Vagina (tissue), 2 donors: ENCODE data around the gene PTPN14. TPM values are rescaled to one million over a fixed set of nuclear protein-coding genes. Genes with fewer than 3 reads are reported as not detected.

Experiments
- DNase-seq, 2 donors: peaks; one replicate each; pipeline ENCODE4 v3.0.0-alpha.2; 2017; ENCODE audit errors: extremely low spot score in 2 of 2
- H3K27ac ChIP-seq: fragments of 200-600 bp; sonication (generic); one replicate; pipeline ENCODE4 v1.5.1; 2019
- H3K27me3 ChIP-seq: fragments of 200-600 bp; sonication (generic); one replicate; pipeline ENCODE4 v1.5.1; 2019
- H3K36me3 ChIP-seq, 2 donors: fragments of 200-600 bp; sonication (generic); one replicate each; pipeline ENCODE4 v1.5.1; 2017 to 2019
- H3K4me1 ChIP-seq: fragments of 200-600 bp; sonication (generic); one replicate; pipeline ENCODE4 v1.5.1; 2019
- H3K4me3 ChIP-seq, 2 donors: fragments of 200-600 bp; sonication (generic); 1 replicate in 1 of 2; 2 replicates in 1 of 2; pipeline ENCODE4 v1.5.1; 2016 to 2019
- H3K9me3 ChIP-seq: fragments of 200-600 bp; sonication (generic); one replicate; pipeline ENCODE4 v1.5.1; 2019
- CTCF ChIP-seq, 3 experiments: fragments of 450-650 bp in 2 of 3; fragments of 200-600 bp in 1 of 3; sonication (generic) in 1 of 3; IDR thresholded peaks; one replicate each; pipeline ENCODE4 v1.5.1; 2017 to 2019; ENCODE audit warnings: antibody characterized with exemption in 3 of 3, mild to moderate bottlenecking in 2 of 3, moderate library complexity in 2 of 3
- POLR2A ChIP-seq, 2 donors: fragments of 450-650 bp; IDR thresholded peaks; one replicate each; pipeline ENCODE4 v1.6.1; 2017; ENCODE audit warnings: antibody characterized with exemption in 2 of 2, mild to moderate bottlenecking in 2 of 2, moderate library complexity in 2 of 2
- POLR2AphosphoS5 ChIP-seq, 2 donors: sonication (generic); formaldehyde crosslinking; IDR thresholded peaks; one replicate each; pipeline ENCODE4 v1.9.0; 2017; ENCODE audit warnings: antibody characterized with exemption in 2 of 2, mild to moderate bottlenecking in 2 of 2, low read depth in 1 of 2; ENCODE audit not compliant: insufficient read depth in 1 of 2
- intact Hi-C: fragments of 100-400 bp; cut with DNase I; formaldehyde crosslinking; loops from one replicate; pipeline ENCODE4 v1.15.1; 2023
- total RNA-seq: library from RNA; depleted of rRNA; stranded (reverse); fragments of >200 nt; gene quantifications from one replicate; pipeline ENCODE4 v1.2.3, GENCODE V29; 2016

PTPN14 gene
- total RNA-seq, 1 donor from 2014 or later: 24.3 TPM

DNA sequence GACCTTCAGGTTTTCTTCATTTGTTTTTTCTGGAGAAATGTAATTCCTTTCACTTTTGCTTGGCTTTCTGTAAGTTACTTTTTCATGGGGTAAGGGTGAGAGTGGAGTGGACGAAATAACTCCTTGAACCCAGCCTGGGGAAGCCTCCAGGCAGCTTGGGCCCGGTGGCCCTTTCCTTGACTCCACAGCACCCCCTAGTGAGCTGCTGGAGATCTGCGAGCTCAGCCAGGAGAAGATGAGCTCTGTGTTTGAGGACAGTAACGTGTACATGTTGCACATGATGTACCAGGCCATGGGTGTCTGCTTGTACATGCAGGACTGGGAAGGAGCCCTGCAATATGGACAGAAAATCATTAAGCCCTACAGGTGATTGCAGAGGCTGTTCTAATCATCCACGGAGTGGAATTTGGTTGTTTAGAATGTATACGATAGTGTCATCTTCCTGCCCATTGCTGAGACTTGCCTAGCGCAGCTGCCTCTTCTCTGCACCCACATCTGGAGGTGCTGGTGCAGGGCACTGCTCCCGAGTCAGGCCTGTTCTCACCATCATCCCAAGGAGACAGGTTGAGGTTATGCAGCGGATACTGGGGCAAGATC lies 219.5 kb downstream of the PTPN14 start:
- TF ChIP-seq POLR2AphosphoS5 (IDR thresholded peaks at IDR 0.05; ENCODE audit: insufficient read depth in 1 of 2, low read depth in 1 of 2): no peak
- TF ChIP-seq CTCF (IDR thresholded peaks at IDR 0.05): peak in 1 of 3 experiments; percentile 50
- no peaks in the 10 kb centered on the region for H3K36me3 ChIP-seq
- peaks cover 18% of the 10 kb centered on the region for H3K4me1 ChIP-seq
- no peaks in the 10 kb centered on the region for H3K9me3 ChIP-seq
- H3K4me3 ChIP-seq: no peak overlapping the region
- H3K27me3 ChIP-seq: no peaks in the 10 kb centered on the region
- DNase-seq: no peak
- H3K27ac ChIP-seq: no peak overlapping the region
- intact Hi-C loops: loop anchor here (5.0 kb wide), 2 partner anchors 70 to 255 kb away; no protein-coding TSS in a partner anchor

- DNase-seq: no peak
- TF ChIP-seq CTCF (IDR thresholded peaks at IDR 0.05) (no peak), POLR2AphosphoS5 (IDR thresholded peaks at IDR 0.05; ENCODE audit: insufficient read depth in 1 of 2, low read depth in 1 of 2) (no peak)
- Histone ChIP-seq H3K27me3 (no peaks in the 10 kb centered on the region), H3K4me1 (peaks cover 18% of the 10 kb centered on the region), H3K36me3 (no peaks in the 10 kb centered on the region), H3K9me3 (no peaks in the 10 kb centered on the region), H3K4me3 (no peak overlapping the region), H3K27ac (no peak overlapping the region)
- intact Hi-C loops: loop anchor here (5.0 kb wide), 2 partner anchors 69 to 256 kb away; no protein-coding TSS in a partner anchor
These were observed 220.2 kb downstream of the PTPN14 start for GRCh38 chr1:214331180-214331579.

DNA sequence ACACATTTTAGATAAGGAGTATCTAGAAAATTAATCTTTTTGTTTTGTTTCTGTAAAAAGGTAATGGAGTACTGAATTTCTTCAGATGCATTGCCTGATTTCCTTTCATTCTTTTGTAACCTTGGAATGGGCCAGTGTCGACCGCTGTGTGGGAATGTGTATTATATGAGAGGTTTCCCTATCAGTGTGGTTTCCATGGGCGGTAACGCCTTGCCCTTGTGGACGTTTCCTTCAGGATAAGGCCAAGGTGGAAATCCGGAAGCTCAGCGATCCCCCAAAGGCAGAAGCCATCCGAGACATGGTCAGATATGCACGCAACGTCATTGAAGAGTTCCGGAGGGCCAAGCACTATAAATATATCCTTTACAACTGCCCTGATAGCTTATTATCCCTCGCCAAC lies 220.7 kb downstream of the PTPN14 start:
- Histone ChIP-seq H3K4me3 (no peak overlapping the region), H3K36me3 (no peaks in the 10 kb centered on the region), H3K27me3 (no peaks in the 10 kb centered on the region), H3K9me3 (no peaks in the 10 kb centered on the region), H3K27ac (no peak overlapping the region), H3K4me1 (peaks cover 18% of the 10 kb centered on the region)
- no peak for TF ChIP-seq POLR2A (IDR thresholded peaks at IDR 0.05)
- TF ChIP-seq POLR2AphosphoS5 (IDR thresholded peaks at IDR 0.05; ENCODE audit: insufficient read depth in 1 of 2, low read depth in 1 of 2): no peak
- no peak for TF ChIP-seq CTCF (IDR thresholded peaks at IDR 0.05)
- intact Hi-C loops: loop anchor here (5.0 kb wide), 2 partner anchors 68 to 257 kb away; no protein-coding TSS in a partner anchor
- DNase-seq: no peak

- Histone ChIP-seq H3K36me3 (no peaks in the 10 kb centered on the region), H3K27ac (no peak overlapping the region), H3K4me3 (no peak overlapping the region), H3K4me1 (peaks cover 18% of the 10 kb centered on the region), H3K27me3 (no peaks in the 10 kb centered on the region), H3K9me3 (no peaks in the 10 kb centered on the region)
- no peak for DNase-seq
- intact Hi-C loops: loop anchor here (5.0 kb wide), 2 partner anchors 68 to 257 kb away; no protein-coding TSS in a partner anchor
- TF ChIP-seq CTCF (IDR thresholded peaks at IDR 0.05) (no peak), POLR2A (IDR thresholded peaks at IDR 0.05) (no peak), POLR2AphosphoS5 (IDR thresholded peaks at IDR 0.05; ENCODE audit: insufficient read depth in 1 of 2, low read depth in 1 of 2) (no peak)
These were observed 221.2 kb downstream of the PTPN14 start for GRCh38 chr1:214330222-214330621.

GRCh38 chr1:214329470-214330220 lies 221.8 kb downstream of the PTPN14 start:
- no peak overlapping the region for H3K27ac ChIP-seq
- H3K4me1 ChIP-seq: peaks cover 18% of the 10 kb centered on the region
- H3K36me3 ChIP-seq: no peaks in the 10 kb centered on the region
- TF ChIP-seq POLR2AphosphoS5 (IDR thresholded peaks at IDR 0.05; ENCODE audit: insufficient read depth in 1 of 2, low read depth in 1 of 2) (no peak), POLR2A (IDR thresholded peaks at IDR 0.05) (no peak), CTCF (IDR thresholded peaks at IDR 0.05) (no peak)
- intact Hi-C loops: loop anchor here (5.0 kb wide), 2 partner anchors 67 to 258 kb away; no protein-coding TSS in a partner anchor
- DNase-seq: no peak
- no peak overlapping the region for H3K4me3 ChIP-seq
- H3K27me3 ChIP-seq: no peaks in the 10 kb centered on the region
- H3K9me3 ChIP-seq: no peaks in the 10 kb centered on the region
